ENCODE results near the gene CUEDC1. TPM values are rescaled to one million over a fixed set of nuclear protein-coding genes. Genes with fewer than 3 reads are reported as not detected.
A peak's percentile ranks its signal among the peaks of the same experiment; 100 is the strongest.

The CUEDC1 gene
- total and polyA plus RNA-seq, 2 of the 13 experiments (the other 11 are each of a cell fraction or from before 2014, with no cell fraction given), result 7.4 to 12.9 TPM

DNA sequence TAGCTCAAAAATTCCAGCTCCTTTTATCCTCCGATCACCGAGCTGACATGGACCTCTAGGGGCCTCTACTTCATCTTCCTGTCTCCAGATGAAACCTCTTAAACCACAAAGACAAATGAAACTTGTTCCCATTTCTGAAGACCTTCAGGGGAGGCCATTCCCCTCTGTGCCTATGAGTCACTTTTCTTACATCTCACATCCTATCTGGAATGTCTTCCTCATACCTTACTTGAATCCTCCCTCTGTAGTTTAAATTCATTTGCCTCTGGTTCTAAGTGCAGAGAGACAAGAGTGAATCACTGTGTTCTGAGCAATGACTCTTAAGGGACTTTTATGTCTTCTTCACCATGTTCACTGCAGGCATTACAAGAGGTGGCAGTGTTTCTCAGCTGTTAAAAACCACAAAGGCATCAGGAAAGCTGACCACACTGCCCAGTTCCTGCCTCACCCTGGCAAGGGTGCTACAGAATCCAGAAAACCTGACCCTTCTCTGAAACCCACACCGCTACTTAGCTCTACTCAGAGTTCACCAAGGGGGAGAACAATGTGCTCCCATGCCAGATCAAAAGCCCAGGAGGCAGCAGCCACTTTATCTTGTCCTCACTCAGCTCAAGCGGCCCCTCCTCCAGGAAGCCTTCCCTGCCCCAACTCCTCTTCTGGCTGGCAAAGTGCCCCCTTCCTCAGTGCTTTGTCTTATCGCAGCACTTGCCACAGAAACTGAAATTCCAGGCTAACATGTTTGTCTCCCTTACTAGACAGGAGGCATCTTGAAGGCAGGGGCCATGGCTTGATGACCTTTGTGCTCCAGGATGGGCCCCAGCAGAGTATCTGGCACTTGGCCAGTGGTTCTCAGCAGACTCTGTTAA lies 6.4 kb downstream of the CUEDC1 start (continued):
- TF ChIP-seq ZNF644 (CRISPR knock-in tag; IDR thresholded peaks at IDR 0.05; ENCODE audit: low read depth) (0 out of 2 replicates have a peak, but pooled peaks have one; percentile 12), TEAD3 (CRISPR knock-in tag; optimal IDR thresholded peaks at IDR 0.05; ENCODE audit: borderline replicate concordance) (peak; percentile 20), HDAC6 (IDR thresholded peaks at IDR 0.05; ENCODE audit: low read depth, low read length) (no peak), RBFOX2 (IDR thresholded peaks at IDR 0.05; ENCODE audit: low read depth, low read length) (no peak), ZNF569 (CRISPR knock-in tag; IDR thresholded peaks at IDR 0.05; ENCODE audit: borderline replicate concordance) (no peak), ZBTB7B (CRISPR knock-in tag; IDR thresholded peaks at IDR 0.05) (no peak), BCL6 (CRISPR knock-in tag; IDR thresholded peaks at IDR 0.05) (0 out of 2 replicates have a peak, but pooled peaks have one; percentile 16), ZNF350 (CRISPR knock-in tag; IDR thresholded peaks at IDR 0.05; ENCODE audit: borderline replicate concordance, low read depth) (no peak), POGK (CRISPR knock-in tag; conservative IDR thresholded peaks at IDR 0.05) (peak; percentile 100), POLR2AphosphoS2 (IDR thresholded peaks at IDR 0.05; ENCODE audit: low read depth, low read length) (no peak), ZNF614 (CRISPR knock-in tag; IDR thresholded peaks at IDR 0.05; ENCODE audit: borderline replicate concordance) (0 out of 2 replicates have a peak, but pooled peaks have one; percentile 12), NR2F6 (IDR thresholded peaks at IDR 0.05) (no peak), NR2F6 (CRISPR knock-in tag; IDR thresholded peaks at IDR 0.05) (0 out of 2 replicates have a peak, but pooled peaks have one; percentile 48), ZBTB1 (CRISPR knock-in tag; IDR thresholded peaks at IDR 0.05; ENCODE audit: borderline replicate concordance) (no peak), ZNF331 (CRISPR knock-in tag; IDR thresholded peaks at IDR 0.05) (0 out of 2 replicates have a peak, but pooled peaks have one; percentile 19), YY1 (IDR thresholded peaks at IDR 0.05; ENCODE audit: insufficient read depth, insufficient replicate concordance, low read depth, low read length) (peak; percentile 22), CCAR2 (optimal IDR thresholded peaks at IDR 0.05; ENCODE audit: low read depth, low read length) (no peak), SKIL (CRISPR knock-in tag; IDR thresholded peaks at IDR 0.05; ENCODE audit: borderline replicate concordance) (no peak), ZNF382 (CRISPR knock-in tag; IDR thresholded peaks at IDR 0.05; ENCODE audit: borderline replicate concordance) (no peak), NR2C2 (CRISPR knock-in tag; IDR thresholded peaks at IDR 0.05; ENCODE audit: borderline replicate concordance) (peak; percentile 23; the same call in 1 of the 2 replicates), ZNF883 (CRISPR knock-in tag; IDR thresholded peaks at IDR 0.05; ENCODE audit: not compliant biosample characterization) (peak; percentile 44), DNMT1 (CRISPR knock-in tag; IDR thresholded peaks at IDR 0.05) (no peak), SATB2 (CRISPR knock-in tag; IDR thresholded peaks at IDR 0.05) (no peak)
- TF ChIP-seq, protein P1, sequence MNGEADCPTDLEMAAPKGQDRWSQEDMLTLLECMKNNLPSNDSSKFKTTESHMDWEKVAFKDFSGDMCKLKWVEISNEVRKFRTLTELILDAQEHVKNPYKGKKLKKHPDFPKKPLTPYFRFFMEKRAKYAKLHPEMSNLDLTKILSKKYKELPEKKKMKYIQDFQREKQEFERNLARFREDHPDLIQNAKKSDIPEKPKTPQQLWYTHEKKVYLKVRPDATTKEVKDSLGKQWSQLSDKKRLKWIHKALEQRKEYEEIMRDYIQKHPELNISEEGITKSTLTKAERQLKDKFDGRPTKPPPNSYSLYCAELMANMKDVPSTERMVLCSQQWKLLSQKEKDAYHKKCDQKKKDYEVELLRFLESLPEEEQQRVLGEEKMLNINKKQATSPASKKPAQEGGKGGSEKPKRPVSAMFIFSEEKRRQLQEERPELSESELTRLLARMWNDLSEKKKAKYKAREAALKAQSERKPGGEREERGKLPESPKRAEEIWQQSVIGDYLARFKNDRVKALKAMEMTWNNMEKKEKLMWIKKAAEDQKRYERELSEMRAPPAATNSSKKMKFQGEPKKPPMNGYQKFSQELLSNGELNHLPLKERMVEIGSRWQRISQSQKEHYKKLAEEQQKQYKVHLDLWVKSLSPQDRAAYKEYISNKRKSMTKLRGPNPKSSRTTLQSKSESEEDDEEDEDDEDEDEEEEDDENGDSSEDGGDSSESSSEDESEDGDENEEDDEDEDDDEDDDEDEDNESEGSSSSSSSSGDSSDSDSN (CRISPR knock-in tag; IDR thresholded peaks at IDR 0.05), result no peak; the same call in 1 of the 2 replicates

All from HepG2 (cell line).